Esophagus (tissue), 2 donors: ENCODE measurements around the gene CCNJ. TPM values are rescaled to one million over a fixed set of nuclear protein-coding genes. Genes with fewer than 3 reads are reported as not detected.

Experiments used
- H3K27ac ChIP-seq, 2 donors: one replicate each; pipeline ENCODE4 v1.5.1; 2013; ENCODE audit warnings: low read depth in 2 of 2, mild to moderate bottlenecking in 2 of 2, inconsistent platforms in 1 of 2, low read length in 1 of 2, moderate library complexity in 1 of 2
- H3K27me3 ChIP-seq, 2 donors: one replicate each; pipeline ENCODE4 v1.6.1; 2013; ENCODE audit warnings: low read length in 2 of 2, control low read depth in 1 of 2, mild to moderate bottlenecking in 1 of 2; ENCODE audit not compliant: insufficient read depth in 2 of 2, control insufficient read depth in 1 of 2
- H3K36me3 ChIP-seq, 2 donors: one replicate each; pipeline ENCODE4 v1.6.1; 2013; ENCODE audit warnings: low read length in 1 of 2; ENCODE audit not compliant: control insufficient read depth in 2 of 2, insufficient read depth in 2 of 2
- H3K4me1 ChIP-seq, 2 donors: one replicate each; pipeline ENCODE4 v1.6.1; 2013; ENCODE audit warnings: low read length in 1 of 2; ENCODE audit not compliant: control insufficient read depth in 2 of 2, insufficient read depth in 2 of 2
- H3K4me3 ChIP-seq, 2 donors: one replicate each; pipeline ENCODE4 v1.5.1; 2013; ENCODE audit warnings: low read length in 2 of 2, mild to moderate bottlenecking in 2 of 2, low read depth in 1 of 2, moderate library complexity in 1 of 2
- H3K9me3 ChIP-seq, 2 donors: one replicate each; pipeline ENCODE4 v1.6.1; 2013; ENCODE audit warnings: mild to moderate bottlenecking in 2 of 2, low read depth in 1 of 2, low read length in 1 of 2, moderate library complexity in 1 of 2; ENCODE audit not compliant: control insufficient read depth in 2 of 2, insufficient read depth in 1 of 2
- WGBS, 2 donors: extraction: QIAGEN DNeasy Blood & Tissue Kit; methylation state at CpG; one replicate each; pipeline ENCODE4 v1.1.7; 2013; 5-methylcytosine and 5-hydroxymethylcytosine counted together
- polyA plus RNA-seq, 2 donors: library from polyadenylated mRNA; stranded (reverse); fragments of 200-250 nt; gene quantifications; one replicate each; pipeline ENCODE4 v1.2.3, GENCODE V29; 2013
- donor health status: healthy with polysubstance abuse.
- donor health status: Bipolar disorder and iron deficiency.

The CCNJ gene
- polyA plus RNA-seq, 2 donors, result 1.4 to 1.9 TPM

- no peak overlapping the region for H3K27ac ChIP-seq
- 81 to 90% methylated on average over 1 of the region's 1 CpG for WGBS, 2 donors
- no peak overlapping the region for H3K4me3 ChIP-seq
- H3K36me3 ChIP-seq, result no peaks in the 10 kb centered on the region
- no peaks in the 10 kb centered on the region for H3K4me1 ChIP-seq
- no peaks in the 10 kb centered on the region for H3K9me3 ChIP-seq
- no peaks in the 10 kb centered on the region for H3K27me3 ChIP-seq
Observed at GRCh38 chr10:96082748-96083147, 39.4 kb downstream of the CCNJ start.

GRCh38 chr10:96089116-96089515 lies 45.7 kb downstream of the CCNJ start:
- WGBS, 2 donors, result 66 to 82% methylated on average over 2 of the region's 2 CpGs
- peaks cover 4 to 6% of the 10 kb centered on the region in 2 donors for H3K27me3 ChIP-seq
- no peak overlapping the region for H3K4me3 ChIP-seq
- H3K36me3 ChIP-seq, result no peaks in the 10 kb centered on the region
- H3K9me3 ChIP-seq, result peaks cover 2 to 11% of the 10 kb centered on the region in 2 donors
- no peaks in the 10 kb centered on the region for H3K4me1 ChIP-seq
- no peak overlapping the region for H3K27ac ChIP-seq

GRCh38 chr10:96089670-96090462 lies 46.5 kb downstream of the CCNJ start:
- Histone ChIP-seq H3K27me3 (peaks cover 4 to 6% of the 10 kb centered on the region in 2 donors), H3K4me3 (peak overlapping the region; percentile 63 to 78), H3K36me3 (no peaks in the 10 kb centered on the region), H3K27ac (peak overlapping the region; percentile 92 to 94), H3K4me1 (no peaks in the 10 kb centered on the region), H3K9me3 (peaks cover 2 to 11% of the 10 kb centered on the region in 2 donors)
- 2 to 4% methylated on average over 47 of the region's 47 CpGs for WGBS, 2 donors

GRCh38 chr10:96090463-96090800 lies 47.0 kb downstream of the CCNJ start:
- Histone ChIP-seq H3K9me3 (peaks cover 2 to 11% of the 10 kb centered on the region in 2 donors), H3K27ac (peak overlapping the region; percentile 92 to 94), H3K27me3 (peaks cover 4 to 6% of the 10 kb centered on the region in 2 donors), H3K36me3 (no peaks in the 10 kb centered on the region), H3K4me3 (peak overlapping the region; percentile 63 to 78), H3K4me1 (no peaks in the 10 kb centered on the region)
- WGBS, 2 donors, result 67 to 82% methylated on average over 9 of the region's 9 CpGs

GRCh38 chr10:96092999-96093767 lies 49.8 kb downstream of the CCNJ start:
- H3K27me3 ChIP-seq, result peaks cover 9% of the 10 kb centered on the region in 2 donors
- no peak overlapping the region for H3K4me3 ChIP-seq
- peaks cover 5 to 11% of the 10 kb centered on the region in 2 donors for H3K9me3 ChIP-seq
- no peak overlapping the region for H3K27ac ChIP-seq
- H3K4me1 ChIP-seq, result no peaks in the 10 kb centered on the region
- WGBS, 2 donors, result 81 to 90% methylated on average over 8 of the region's 8 CpGs
- no peaks in the 10 kb centered on the region for H3K36me3 ChIP-seq

- Histone ChIP-seq H3K27ac (no peak overlapping the region), H3K9me3 (peaks cover 5 to 11% of the 10 kb centered on the region in 2 donors), H3K36me3 (no peaks in the 10 kb centered on the region), H3K4me1 (no peaks in the 10 kb centered on the region), H3K4me3 (no peak overlapping the region), H3K27me3 (peaks cover 9% of the 10 kb centered on the region in 2 donors)
- 43 to 54% methylated on average over 2 of the region's 2 CpGs for WGBS, 2 donors
Observed at GRCh38 chr10:96093948-96094347, 50.6 kb downstream of the CCNJ start.

- no peaks in the 10 kb centered on the region for H3K4me1 ChIP-seq
- H3K9me3 ChIP-seq, result peaks cover 5 to 7% of the 10 kb centered on the region in 2 donors
- H3K27ac ChIP-seq, result no peak overlapping the region
- no peak overlapping the region for H3K4me3 ChIP-seq
- peaks cover 9 to 12% of the 10 kb centered on the region in 2 donors for H3K27me3 ChIP-seq
- WGBS, 2 donors, result 62 to 63% methylated on average over 1 of the region's 1 CpG
- H3K36me3 ChIP-seq, result no peaks in the 10 kb centered on the region
Observed at GRCh38 chr10:96096958-96097357, 53.6 kb downstream of the CCNJ start.

- no peak overlapping the region for H3K4me3 ChIP-seq
- peaks cover 5% of the 10 kb centered on the region in 2 donors for H3K9me3 ChIP-seq
- H3K27ac ChIP-seq, result no peak overlapping the region
- WGBS, 2 donors, result 79 to 82% methylated on average over 3 of the region's 3 CpGs
- H3K36me3 ChIP-seq, result no peaks in the 10 kb centered on the region
- no peaks in the 10 kb centered on the region for H3K4me1 ChIP-seq
- H3K27me3 ChIP-seq, result peaks cover 7 to 12% of the 10 kb centered on the region in 2 donors
Observed at GRCh38 chr10:96097865-96098264, 54.5 kb downstream of the CCNJ start.

- Histone ChIP-seq H3K9me3 (no peaks in the 10 kb centered on the region), H3K4me3 (no peak overlapping the region), H3K27me3 (peaks cover 0 to 4% of the 10 kb centered on the region in 2 donors), H3K4me1 (no peaks in the 10 kb centered on the region), H3K36me3 (no peaks in the 10 kb centered on the region), H3K27ac (no peak overlapping the region)
- WGBS, 2 donors, result 47 to 56% methylated on average over 3 of the region's 3 CpGs
Observed at GRCh38 chr10:96107623-96108038, 64.2 kb downstream of the CCNJ start.
